Type B pancreatic cell (in vitro differentiated cells): ENCODE measurements around the gene FRMD4A. TPM values are rescaled to one million over a fixed set of nuclear protein-coding genes. Genes with fewer than 3 reads are reported as not detected.
A peak's percentile ranks its signal among the peaks of the same experiment; 100 is the strongest.

ENCODE experiments used
- DNase-seq: peaks from one replicate; pipeline ENCODE4 v3.0.0; 2021; ENCODE audit warnings: mixed read lengths; ENCODE audit not compliant: unreplicated experiment; ENCODE audit errors: extremely low spot score
- H3K27ac Mint-ChIP-seq: 2 replicates; pipeline ENCODE4 v1.8.0; 2021; ENCODE audit warnings: mild to moderate bottlenecking, mixed read lengths
- H3K27me3 Mint-ChIP-seq: 2 replicates; pipeline ENCODE4 v1.8.0; 2021; ENCODE audit warnings: mixed read lengths
- H3K36me3 Mint-ChIP-seq: 2 replicates; pipeline ENCODE4 v1.8.0; 2021; ENCODE audit warnings: mixed read lengths
- H3K4me1 Mint-ChIP-seq: one replicate; pipeline ENCODE4 v1.8.0; 2021; ENCODE audit warnings: mixed read lengths; ENCODE audit not compliant: unreplicated experiment
- H3K4me3 Mint-ChIP-seq: 2 replicates; pipeline ENCODE4 v1.8.0; 2021; ENCODE audit warnings: mild to moderate bottlenecking, mixed read lengths
- H3K9me3 Mint-ChIP-seq: 2 replicates; pipeline ENCODE4 v1.8.0; 2021; ENCODE audit warnings: mixed read lengths
- CTCF ChIP-seq: fragments of 200-600 bp; sonication (generic); conservative IDR thresholded peaks from 2 replicates; pipeline ENCODE4 v1.5.0; 2021; ENCODE audit warnings: antibody characterized with exemption, mild to moderate bottlenecking
- total RNA-seq: library from RNA; stranded (reverse); gene quantifications from 2 replicates; pipeline ENCODE4 v1.2.1, GENCODE V29; 2021; ENCODE audit warnings: low replicate concordance

FRMD4A gene
- total RNA-seq, 1 donor from 2014 or later = 88.9 TPM

- no peaks in the 10 kb centered on the region for H3K9me3 Mint-ChIP-seq
- H3K4me3 Mint-ChIP-seq = peak overlapping the region; percentile 60
- DNase-seq = no peak
- H3K27me3 Mint-ChIP-seq = no peaks in the 10 kb centered on the region
- no peak for TF ChIP-seq CTCF
- H3K27ac Mint-ChIP-seq = peak overlapping the region; percentile 37
- peaks cover 56% of the 10 kb centered on the region for H3K4me1 Mint-ChIP-seq
- H3K36me3 Mint-ChIP-seq = peaks cover 56% of the 10 kb centered on the region
Measured at GRCh38 chr10:13701157-13701919, 629.4 kb downstream of the FRMD4A start.

DNA sequence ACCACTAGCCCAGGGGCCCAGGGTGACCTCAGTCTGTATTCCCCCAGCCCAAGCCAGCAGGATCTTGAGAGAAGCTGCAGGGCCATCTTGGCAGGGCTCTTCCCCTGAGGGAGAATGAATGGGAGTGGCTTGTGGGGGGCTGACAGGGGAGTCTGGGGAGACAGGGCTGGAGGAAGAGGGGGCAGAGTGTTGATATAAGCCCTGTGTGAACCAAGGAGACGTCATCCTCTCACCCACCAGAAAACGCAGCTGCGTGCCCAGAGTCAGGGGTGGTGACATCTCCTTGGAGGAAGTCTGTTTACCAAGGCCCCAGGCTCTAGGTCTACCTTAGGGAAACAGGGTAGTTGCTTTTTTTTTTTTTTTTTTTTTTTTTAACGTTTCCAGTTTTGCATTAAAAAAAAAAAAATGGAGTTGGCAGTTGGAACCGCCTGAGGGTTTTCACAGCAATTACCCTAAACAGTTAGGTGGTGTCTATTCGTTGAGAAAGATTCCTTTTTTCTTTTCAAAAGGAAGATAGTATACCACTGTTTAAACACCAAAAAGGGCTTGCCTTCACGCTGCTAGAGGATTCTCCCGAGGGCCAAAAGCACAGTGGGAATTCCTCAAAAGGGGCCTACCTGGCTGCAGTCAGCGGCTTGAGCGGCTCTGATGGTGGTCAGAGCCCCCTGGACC lies 630.1 kb downstream of the FRMD4A start:
- Mint-ChIP-seq H3K4me1 (peaks cover 49% of the 10 kb centered on the region), H3K4me3 (no peak overlapping the region), H3K27ac (no peak overlapping the region), H3K9me3 (no peaks in the 10 kb centered on the region), H3K27me3 (no peaks in the 10 kb centered on the region), H3K36me3 (peaks cover 56% of the 10 kb centered on the region)
- no peak for TF ChIP-seq CTCF
- no peak for DNase-seq

GRCh38 chr10:13699216-13699615 lies 631.5 kb downstream of the FRMD4A start:
- H3K27me3 Mint-ChIP-seq = no peaks in the 10 kb centered on the region
- peaks cover 36% of the 10 kb centered on the region for H3K4me1 Mint-ChIP-seq
- H3K9me3 Mint-ChIP-seq = no peaks in the 10 kb centered on the region
- no peak overlapping the region for H3K4me3 Mint-ChIP-seq
- no peak for TF ChIP-seq CTCF
- peaks cover 55% of the 10 kb centered on the region for H3K36me3 Mint-ChIP-seq
- H3K27ac Mint-ChIP-seq = no peak overlapping the region
- no peak for DNase-seq

DNA sequence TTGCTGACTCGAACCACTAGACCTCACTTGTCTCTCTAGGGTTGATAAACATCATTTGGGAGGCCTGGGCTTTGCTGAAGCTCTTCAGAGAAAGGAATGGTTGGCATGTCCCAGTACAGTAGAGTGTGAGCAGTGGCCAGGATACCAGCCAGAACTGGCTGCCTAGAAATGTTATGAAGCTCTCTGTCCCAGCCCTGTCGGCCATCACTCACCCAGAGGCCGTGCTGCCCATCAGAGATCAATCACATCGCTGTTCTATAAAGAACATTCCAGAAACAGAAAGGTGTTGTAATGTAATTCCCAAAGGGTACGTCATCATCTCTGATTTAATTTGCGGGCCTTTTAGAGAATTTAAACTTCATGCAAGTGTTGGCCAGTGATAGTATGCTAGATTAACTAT lies 632.5 kb downstream of the FRMD4A start:
- H3K9me3 Mint-ChIP-seq = no peaks in the 10 kb centered on the region
- no peak for DNase-seq
- TF ChIP-seq CTCF = no peak
- no peak overlapping the region for H3K27ac Mint-ChIP-seq
- H3K4me3 Mint-ChIP-seq = no peak overlapping the region
- peaks cover 56% of the 10 kb centered on the region for H3K36me3 Mint-ChIP-seq
- peaks cover 29% of the 10 kb centered on the region for H3K4me1 Mint-ChIP-seq
- no peaks in the 10 kb centered on the region for H3K27me3 Mint-ChIP-seq

GRCh38 chr10:13696071-13696470 lies 634.7 kb downstream of the FRMD4A start:
- Mint-ChIP-seq H3K36me3 (peaks cover 55% of the 10 kb centered on the region), H3K9me3 (no peaks in the 10 kb centered on the region), H3K27me3 (no peaks in the 10 kb centered on the region), H3K4me3 (no peak overlapping the region), H3K4me1 (peaks cover 10% of the 10 kb centered on the region), H3K27ac (no peak overlapping the region)
- no peak for DNase-seq
- TF ChIP-seq CTCF = no peak
